Activated CD4-positive, alpha-beta T cell treated with anti-CD3 and anti-CD28 coated beads, Interleukin-10, Interleukin-2, amounts not matched to agents 100 ng/mL and 50 ng/mL, durations not matched to agents 16 hours and 8 hours (primary cell): Measurements from ENCODE around the gene DNAH8.

ENCODE experiments used
- DNase-seq: peaks from one replicate; pipeline ENCODE4 v3.0.0-alpha.2; 2020

The DNAH8 gene

DNA sequence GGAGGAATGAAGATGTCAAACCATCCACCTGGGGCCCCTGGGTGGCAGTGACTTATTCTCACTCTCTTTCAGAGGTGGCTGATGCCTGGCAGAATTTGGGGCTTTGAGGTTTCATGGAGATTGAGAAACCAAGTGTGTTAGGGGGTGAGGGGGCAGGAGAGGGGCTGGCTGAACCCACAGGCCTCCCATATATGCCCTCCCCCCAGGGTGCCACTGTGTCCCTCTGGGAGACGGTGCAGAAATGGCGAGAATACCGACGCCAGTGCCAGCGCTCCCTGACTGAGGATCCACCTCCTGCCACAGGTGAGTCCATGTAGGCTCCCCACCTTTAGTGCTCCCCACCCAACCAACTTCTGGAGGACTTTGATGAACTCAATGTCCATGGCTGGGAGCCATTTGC lies 341.1 kb downstream of the DNAH8 start:
- no peak for DNase-seq

GRCh38 chr6:39056681-39057080 lies 341.6 kb downstream of the DNAH8 start:
- no peak for DNase-seq

DNA sequence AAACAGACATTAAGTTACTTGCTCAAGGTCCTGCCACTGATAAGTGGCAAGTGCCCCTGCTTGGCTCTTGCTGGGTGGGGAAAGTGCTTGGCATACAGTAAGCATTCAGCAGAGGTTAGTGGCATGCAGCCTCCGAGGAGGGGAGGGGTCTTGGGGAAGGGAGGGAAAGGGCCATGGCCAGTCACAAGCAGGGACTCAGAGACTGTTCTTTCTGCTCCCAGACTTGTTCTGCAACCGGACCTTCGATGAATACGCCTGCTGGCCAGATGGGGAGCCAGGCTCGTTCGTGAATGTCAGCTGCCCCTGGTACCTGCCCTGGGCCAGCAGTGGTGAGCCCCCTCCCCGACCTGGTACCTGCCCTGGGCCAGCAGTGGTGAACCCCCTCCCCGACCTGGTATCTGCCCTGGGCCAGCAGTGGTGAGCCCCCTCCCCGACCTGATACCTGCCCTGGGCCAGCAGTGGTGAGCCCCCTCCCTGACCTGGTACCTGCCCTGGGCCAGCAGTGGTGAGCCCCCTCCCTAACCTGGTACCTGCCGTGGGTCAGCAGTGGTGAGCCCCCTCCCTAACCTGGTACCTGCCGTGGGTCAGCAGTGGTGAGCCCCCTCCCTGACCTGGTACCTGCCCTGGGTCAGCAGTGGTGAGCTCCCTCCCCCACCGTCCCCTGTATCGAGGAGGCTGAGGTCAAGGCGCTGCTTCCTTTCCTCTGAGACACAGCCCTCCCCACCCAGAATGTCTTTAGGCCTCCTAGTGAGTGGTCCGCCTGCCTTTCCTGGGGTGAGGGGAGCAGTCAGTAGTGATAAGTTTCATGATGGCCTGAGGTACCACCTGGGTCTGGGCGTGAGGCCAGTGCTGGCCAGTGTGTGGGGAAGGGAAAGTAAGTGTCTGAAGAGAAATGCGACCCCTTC lies 342.4 kb downstream of the DNAH8 start:
- DNase-seq: no peak

GRCh38 chr6:39058471-39059147 lies 343.5 kb downstream of the DNAH8 start:
- no peak for DNase-seq

- DNase-seq: no peak
Measured at GRCh38 chr6:39059496-39060310, 344.6 kb downstream of the DNAH8 start.

DNA sequence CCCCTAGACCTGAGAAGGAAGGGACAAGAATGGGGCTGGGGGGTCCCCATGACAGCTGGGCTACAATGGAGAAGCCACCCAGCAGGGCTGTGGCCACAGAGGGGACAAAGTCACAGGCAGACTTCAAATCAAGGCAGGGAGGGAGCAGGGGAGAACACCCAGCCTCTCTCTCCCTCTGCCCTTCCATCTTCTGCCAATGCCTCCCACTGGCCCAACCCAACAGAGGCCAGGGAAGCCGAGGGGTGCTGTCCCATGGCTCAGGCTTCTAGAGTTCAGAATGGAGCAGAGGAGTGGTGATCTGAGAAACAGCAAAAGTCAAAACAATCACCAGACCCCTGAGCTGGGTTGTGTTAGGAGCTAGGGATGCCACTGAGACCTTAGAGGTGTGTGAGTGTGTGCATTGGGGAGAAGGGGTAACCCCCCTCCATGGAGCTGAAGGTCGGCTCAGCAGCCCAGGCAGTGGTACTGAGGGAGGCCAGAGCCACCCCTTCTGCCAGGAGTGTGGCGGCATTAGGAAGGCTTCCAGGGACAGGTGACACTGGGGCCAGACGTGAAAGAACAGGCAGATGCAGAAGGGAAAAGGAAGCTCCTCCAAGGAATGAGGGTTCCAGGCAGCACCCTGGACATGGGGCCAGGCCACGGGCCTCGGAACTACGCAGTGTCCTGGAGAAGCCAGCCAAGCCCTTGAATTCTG lies 345.5 kb downstream of the DNAH8 start:
- no peak for DNase-seq

- DNase-seq: no peak
Measured at GRCh38 chr6:39061182-39061581, 346.1 kb downstream of the DNAH8 start.

GRCh38 chr6:39061588-39061987 lies 346.5 kb downstream of the DNAH8 start:
- no peak for DNase-seq

DNA sequence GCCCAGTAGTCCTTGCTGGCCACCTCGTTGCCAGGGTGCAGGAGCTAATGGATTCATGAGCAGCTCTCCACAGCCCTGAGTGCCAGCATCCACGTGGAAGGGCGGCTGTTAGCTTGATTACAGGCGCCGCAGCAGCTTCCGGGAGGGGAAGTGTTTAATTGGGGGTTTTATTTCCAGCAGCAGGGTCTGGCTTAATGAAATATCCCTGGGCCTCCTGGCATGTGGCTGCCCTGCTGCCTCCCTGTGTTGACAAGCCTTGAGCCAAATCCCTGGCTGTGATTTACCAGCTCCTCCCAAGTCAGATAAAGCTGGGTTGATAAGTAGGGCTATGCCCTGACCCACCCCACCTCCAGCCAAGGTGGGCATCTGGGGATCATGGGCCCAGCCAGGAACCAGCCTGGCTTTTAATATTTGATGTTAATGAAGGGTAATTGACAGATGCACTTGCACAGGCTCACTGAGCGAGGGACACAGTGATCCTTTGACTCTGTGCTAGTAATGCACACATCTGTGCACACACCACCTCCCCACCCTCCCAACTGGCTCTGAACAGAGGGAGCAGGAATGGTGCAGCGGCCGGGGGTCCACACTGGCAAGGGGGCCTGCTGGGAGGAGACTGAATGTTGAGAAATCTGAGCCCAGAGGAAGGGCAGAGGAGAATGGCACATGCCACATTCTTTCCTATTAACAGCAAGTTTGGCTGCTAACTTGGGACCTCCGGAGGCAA lies 347.1 kb downstream of the DNAH8 start:
- no peak for DNase-seq

DNA sequence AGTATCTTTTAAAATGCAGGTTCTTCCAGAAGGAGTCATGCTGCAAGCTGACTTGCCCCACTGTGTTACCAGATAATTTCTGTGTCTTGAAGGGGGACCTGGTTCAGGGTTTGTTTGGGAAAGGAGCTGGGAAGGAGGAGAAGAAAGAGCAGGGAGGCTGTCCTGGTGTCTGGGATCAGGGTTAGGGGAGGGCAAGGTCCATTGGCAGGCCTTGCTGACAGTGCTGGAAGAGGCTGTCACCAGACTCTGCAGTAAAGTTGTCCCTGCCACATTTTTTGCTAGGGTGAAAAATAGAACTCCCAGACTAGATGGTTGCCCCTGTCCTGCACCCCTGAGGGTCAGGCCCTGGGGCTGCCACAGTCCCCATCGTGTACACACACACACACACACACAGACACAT lies 348.4 kb downstream of the DNAH8 start:
- DNase-seq: no peak

DNA sequence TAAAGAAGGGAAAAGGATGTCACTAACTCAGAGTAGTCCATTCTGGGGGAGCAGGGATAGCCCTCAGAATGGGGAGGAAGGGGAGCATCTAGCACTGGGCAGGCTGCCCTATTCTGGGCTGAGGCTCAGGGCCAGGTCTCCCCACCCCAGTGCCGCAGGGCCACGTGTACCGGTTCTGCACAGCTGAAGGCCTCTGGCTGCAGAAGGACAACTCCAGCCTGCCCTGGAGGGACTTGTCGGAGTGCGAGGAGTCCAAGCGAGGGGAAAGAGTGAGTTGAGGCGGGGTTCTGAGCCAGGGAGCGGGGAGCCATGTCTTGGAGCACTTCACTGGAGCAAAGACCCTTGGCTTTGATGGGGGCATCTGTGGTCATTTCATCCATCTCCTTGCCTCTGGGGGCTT lies 350.4 kb downstream of the DNAH8 start:
- DNase-seq: no peak

GRCh38 chr6:39068391-39068790 lies 353.3 kb downstream of the DNAH8 start:
- no peak for DNase-seq

GRCh38 chr6:39072830-39073229 lies 357.7 kb downstream of the DNAH8 start:
- DNase-seq: no peak

GRCh38 chr6:39073471-39074355 lies 358.6 kb downstream of the DNAH8 start:
- DNase-seq: no peak

DNA sequence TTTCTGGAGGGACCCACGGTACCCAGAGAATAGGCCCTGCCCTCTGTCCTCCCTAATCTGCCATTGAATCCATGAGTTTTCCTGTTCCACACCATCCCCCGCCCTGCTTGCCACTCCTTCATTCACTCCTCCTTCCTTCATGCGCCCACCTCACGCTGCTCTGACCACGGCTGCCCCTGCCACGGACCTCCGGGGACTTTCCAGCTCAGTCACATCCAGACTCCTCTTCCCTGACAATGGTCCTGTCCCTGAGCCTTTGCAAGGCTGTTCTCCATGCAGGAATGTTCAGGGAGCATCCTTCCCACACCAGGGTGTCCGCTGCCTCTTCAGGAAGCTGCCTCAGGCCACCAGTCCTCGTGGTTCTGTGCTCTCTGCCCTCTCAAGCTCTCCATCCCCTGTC lies 359.4 kb downstream of the DNAH8 start:
- no peak for DNase-seq

GRCh38 chr6:39075010-39075686 lies 360.0 kb downstream of the DNAH8 start:
- no peak for DNase-seq

DNA sequence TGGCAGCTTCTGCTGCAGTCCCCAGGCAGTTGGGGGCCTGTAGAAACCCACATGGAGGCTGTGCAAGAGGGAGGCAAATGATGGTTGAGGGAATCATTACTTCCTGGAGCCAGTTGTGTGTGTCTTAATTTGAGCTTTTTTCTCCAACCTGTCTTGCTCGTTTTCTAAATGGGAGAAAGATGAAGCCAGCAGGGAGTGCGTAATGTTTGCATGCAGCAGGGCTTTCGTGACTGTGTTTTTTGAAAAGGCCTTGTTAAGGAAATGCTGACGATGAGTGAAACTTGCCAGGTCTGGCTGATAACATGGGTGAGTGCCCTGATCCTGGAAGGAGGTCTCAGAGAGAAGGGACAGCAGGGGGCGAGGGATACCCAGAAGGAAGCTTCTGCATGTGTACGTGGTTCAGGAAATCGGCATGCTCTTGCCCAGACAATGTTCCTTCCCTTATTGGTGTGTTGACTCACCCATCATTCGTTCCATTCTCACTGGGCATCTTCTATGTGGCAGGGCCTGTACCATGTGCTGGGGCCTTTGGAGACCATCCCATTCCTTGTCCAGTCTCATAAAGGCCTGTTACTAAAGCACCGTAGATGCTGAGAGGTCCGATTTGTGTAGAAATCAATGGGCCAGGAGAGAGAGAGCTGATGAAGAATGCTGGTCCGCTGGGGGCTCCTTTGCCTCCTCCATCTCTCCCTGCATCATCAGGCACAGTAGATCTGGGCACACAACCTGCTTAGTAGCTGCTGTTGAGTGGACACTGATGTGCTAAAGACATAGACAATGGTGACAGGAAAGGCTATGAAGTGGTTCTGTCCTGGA lies 360.9 kb downstream of the DNAH8 start:
- peak; percentile 21 for DNase-seq

DNA sequence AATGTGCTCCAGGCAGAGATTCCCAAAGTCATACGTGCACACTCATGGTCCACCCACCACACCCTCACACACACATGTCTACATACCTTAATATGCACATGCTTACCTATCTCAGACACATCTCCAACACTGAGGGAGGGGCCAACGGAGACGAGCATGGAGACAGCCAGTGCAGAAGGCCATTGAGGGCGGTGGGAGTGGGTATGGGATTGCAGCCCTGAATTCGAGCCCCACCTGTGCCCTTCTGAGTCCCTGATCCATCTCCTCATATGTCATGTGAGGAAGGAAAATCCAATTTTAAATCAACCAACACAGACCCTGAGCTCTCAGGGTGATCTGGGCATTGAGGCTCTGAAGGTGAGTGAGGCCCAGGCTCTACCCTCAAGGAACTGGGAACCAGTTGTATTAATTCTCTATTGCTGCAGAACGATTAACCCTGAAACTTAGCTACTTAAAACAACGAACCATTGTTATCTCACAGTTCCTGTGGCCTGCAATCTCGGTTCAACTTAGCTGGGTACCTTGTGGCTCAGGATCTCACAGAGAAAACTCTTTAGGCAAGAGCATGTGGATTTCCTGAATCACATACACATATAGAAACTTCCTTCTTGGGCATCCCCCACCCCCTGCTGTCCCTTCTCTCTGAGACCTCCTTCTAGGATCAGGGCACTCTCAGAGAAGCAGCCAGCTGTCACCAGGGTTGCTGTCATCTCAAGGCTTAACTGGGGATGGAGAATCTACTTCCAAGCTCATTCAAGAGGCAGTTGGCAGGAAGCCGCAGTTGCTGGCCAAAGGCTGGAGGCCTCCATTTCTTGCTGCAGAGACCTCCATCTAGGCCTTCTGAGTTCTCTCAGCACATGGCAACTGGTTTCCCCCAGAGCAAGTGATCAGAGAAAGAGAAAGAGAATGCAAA lies 361.8 kb downstream of the DNAH8 start:
- DNase-seq: no peak
